ENCODE measurements around the gene MOCOS. TPM values are rescaled to one million over a fixed set of nuclear protein-coding genes. Genes with fewer than 3 reads are reported as not detected.

The MOCOS gene
- total and polyA plus RNA-seq, 2 of the 8 experiments (the other 6 are each of a cell fraction or from before 2014, with no cell fraction given) = 4.7 to 5.8 TPM

DNA sequence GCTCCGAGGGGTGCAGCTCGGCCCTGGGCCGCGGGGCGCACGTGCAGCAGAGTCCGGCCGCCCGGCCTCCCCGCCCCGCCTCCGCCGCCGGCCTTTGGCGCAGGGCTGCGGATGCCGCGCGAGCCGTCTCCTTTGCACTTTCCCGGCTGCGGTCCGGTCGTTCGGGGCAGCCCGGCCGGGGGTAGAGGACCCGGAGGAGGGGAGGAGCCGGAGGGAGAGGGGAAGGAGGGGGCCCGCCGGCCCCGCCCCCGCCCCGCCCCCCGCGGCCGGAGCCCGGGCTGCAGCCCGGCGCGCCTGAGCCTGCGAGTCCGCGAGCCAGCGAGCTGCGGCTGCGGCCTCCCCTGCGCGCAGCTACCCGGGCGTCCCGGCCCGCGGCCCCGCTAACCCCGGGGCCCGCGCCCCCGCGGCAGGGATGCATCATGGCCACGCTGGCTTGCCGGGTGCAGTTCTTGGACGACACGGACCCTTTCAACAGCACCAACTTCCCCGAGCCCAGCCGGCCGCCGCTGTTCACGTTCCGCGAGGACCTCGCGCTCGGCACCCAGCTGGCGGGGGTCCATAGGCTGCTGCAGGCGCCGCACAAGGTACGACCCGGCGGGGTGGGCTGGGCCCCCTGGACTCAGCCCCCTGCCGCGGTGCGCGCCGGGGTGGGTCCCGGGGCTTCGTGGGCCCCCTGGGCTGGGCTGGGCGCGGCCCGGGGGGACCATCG is 110.3 kb downstream of the MOCOS start, which contains the start of gene FHOD3:
Gene FHOD3 (plus strand): TSS at position 297 of the 709 bp plus-strand sequence. CDS start 123 bp downstream, at position 420.
- H3K9ac ChIP-seq (replicated peaks in 1 of 4; ENCODE audit: extremely low read depth in 1 of 4, low read depth in 3 of 4, low read length in 3 of 4) = peak within 1 kb of the TSS; percentile 63 to 84 (median 74)
- H3K23me2 ChIP-seq (ENCODE audit: low read depth, low read length) = peaks cover 12% of the 10 kb centered on the region; the same call in 1 of the 2 replicates
- POLR2A ChIA-PET (ENCODE audit: partially characterized antibody) = interaction anchor here (0.9 to 1.5 kb wide), 3 partner anchors 12 to 115 kb away, joined by 3 to 4 read pairs (median 3); partner anchors contain the start of gene MOCOS
- no peak within 1 kb of the TSS for H2BK120ac ChIP-seq (replicated peaks; ENCODE audit: low read depth, low read length)
- peak within 1 kb of the TSS; percentile 48; the same call in 1 of the 2 replicates for H3K18ac ChIP-seq (ENCODE audit: extremely low read depth, low read length)
- H3K23ac ChIP-seq (ENCODE audit: insufficient read length) = no peak within 1 kb of the TSS
- H3K27me3 ChIP-seq (replicated peaks in 1 of 4; ENCODE audit: control insufficient read depth in 3 of 4, extremely low read depth in 1 of 4, insufficient read depth in 3 of 4, low read length in 3 of 4) = peaks cover 11 to 36% (median 33%) of the 10 kb centered on the region in 4 experiments
- peak within 1 kb of the TSS; percentile 67 to 98 for H3K4me2 ChIP-seq (ENCODE audit: insufficient read depth in 1 of 2, low read depth in 2 of 2, low read length in 2 of 2)
- WGBS, 2 experiments (ENCODE audit: extremely low coverage in 1 of 2, insufficient coverage in 1 of 2, insufficient read length in 1 of 2, insufficient replicate concordance in 2 of 2, low coverage in 1 of 2, low lambda C conversion rate in 2 of 2, missing lambda C conversion rate in 1 of 2) = 0% methylated on average over 33 of the region's 91 CpGs; no CpG with 5 or more reads in 1 of the 2 experiments
- CTCF ChIA-PET (ENCODE audit: partially characterized antibody) = interaction anchor here (0.8 to 1.7 kb wide), 5 partner anchors 12 to 275 kb away, joined by 3 to 5 read pairs (median 3); no protein-coding TSS in a partner anchor
- H2AFZ ChIP-seq (ENCODE audit: low read length) = peak within 1 kb of the TSS; percentile 59; the same call in 1 of the 2 replicates
- no peak within 1 kb of the TSS for H3K14ac ChIP-seq (ENCODE audit: insufficient read length)
- H4K5ac ChIP-seq (ENCODE audit: insufficient read length, low read depth, low read length) = no peak within 1 kb of the TSS
- no peak within 1 kb of the TSS for H2BK15ac ChIP-seq (ENCODE audit: low read length)
- DNase-seq (ENCODE audit: low read depth in 1 of 2, low spot score in 2 of 2) (peak in 1 of 2 experiments; percentile 86), FAIRE-seq (no peak)
- no peak within 1 kb of the TSS for H3K4ac ChIP-seq (replicated peaks; ENCODE audit: insufficient read length, low read depth, low read length)
- H3K9me3 ChIP-seq (ENCODE audit: insufficient read depth in 2 of 2, low read depth in 1 of 2, low read length in 1 of 2) = no peaks in the 10 kb centered on the region
- no peak within 1 kb of the TSS for H2BK20ac ChIP-seq (ENCODE audit: low read length)
- peaks cover 0 to 3% (median 0%) of the 10 kb centered on the region in 4 experiments; a peak in 2 of 7 replicates for H3K4me1 ChIP-seq (replicated peaks in 1 of 4; ENCODE audit: control insufficient read depth in 3 of 4, insufficient read depth in 4 of 4, low read length in 3 of 4)
- H2BK5ac ChIP-seq (ENCODE audit: low read depth, low read length) = no peak within 1 kb of the TSS
- H3K27ac ChIP-seq (ENCODE audit: low read depth, low read length) = no peak within 1 kb of the TSS
- H4K91ac ChIP-seq (replicated peaks; ENCODE audit: insufficient read length, low read length) = no peak within 1 kb of the TSS
- H4K8ac ChIP-seq (ENCODE audit: extremely low read depth, insufficient read depth, low read length) = peak within 1 kb of the TSS; percentile 92; the same call in 1 of the 2 replicates
- no peak within 1 kb of the TSS for H3K56ac ChIP-seq (replicated peaks; ENCODE audit: insufficient read length, low read depth, low read length)
- H2AK5ac ChIP-seq (ENCODE audit: low read depth, low read length) = no peak within 1 kb of the TSS
- H3K79me2 ChIP-seq (ENCODE audit: control insufficient read depth in 1 of 2, insufficient read depth in 2 of 2, low read length in 2 of 2) = peaks cover 0 to 8% of the 10 kb centered on the region in 2 experiments; a peak in 1 of 4 replicates
- H3K36me3 ChIP-seq (ENCODE audit: control insufficient read depth in 2 of 4, insufficient read depth in 4 of 4, low read length in 3 of 4) = no peaks in the 10 kb centered on the region
- peaks cover 4% of the 10 kb centered on the region; the same call in 1 of the 2 replicates for H3K79me1 ChIP-seq (ENCODE audit: low read depth, low read length)
- peaks cover 4% of the 10 kb centered on the region in 2 experiments for H4K20me1 ChIP-seq (replicated peaks in 1 of 2; ENCODE audit: control insufficient read depth in 1 of 2, insufficient read depth in 2 of 2, low read length in 2 of 2)
- H2BK12ac ChIP-seq (ENCODE audit: low read depth, low read length) = 0 out of 2 replicates have a peak within 1 kb of the TSS, but pooled peaks have one; percentile 39
- peak within 1 kb of the TSS; percentile 57 to 97 (median 61) for H3K4me3 ChIP-seq (ENCODE audit: extremely low read depth in 1 of 4, insufficient read depth in 2 of 4, low read depth in 3 of 4, low read length in 4 of 4)
- TF ChIP-seq, protein P1, sequence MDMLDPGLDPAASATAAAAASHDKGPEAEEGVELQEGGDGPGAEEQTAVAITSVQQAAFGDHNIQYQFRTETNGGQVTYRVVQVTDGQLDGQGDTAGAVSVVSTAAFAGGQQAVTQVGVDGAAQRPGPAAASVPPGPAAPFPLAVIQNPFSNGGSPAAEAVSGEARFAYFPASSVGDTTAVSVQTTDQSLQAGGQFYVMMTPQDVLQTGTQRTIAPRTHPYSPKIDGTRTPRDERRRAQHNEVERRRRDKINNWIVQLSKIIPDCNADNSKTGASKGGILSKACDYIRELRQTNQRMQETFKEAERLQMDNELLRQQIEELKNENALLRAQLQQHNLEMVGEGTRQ (IDR thresholded peaks at IDR 0.05; ENCODE audit: low read length) = no peak
- peak; percentile 27 for TF ChIP-seq RNF2 (IDR thresholded peaks at IDR 0.05; ENCODE audit: borderline replicate concordance, low read depth, low read length, missing control alignments, poor library complexity, severe bottlenecking)
- TF ChIP-seq RBBP5 (IDR thresholded peaks at IDR 0.05; ENCODE audit: borderline replicate concordance, low read depth, low read length) = peak; percentile 67; the same call in 1 of the 2 replicates
- TF ChIP-seq SUZ12 (IDR thresholded peaks at IDR 0.05; ENCODE audit: low read length) = 0 out of 2 replicates have a peak, but pooled peaks have one; percentile 11
- TF ChIP-seq TAF1 (IDR thresholded peaks at IDR 0.05; ENCODE audit: low read depth, low read length) = peak; percentile 61
- TF ChIP-seq, protein P2, sequence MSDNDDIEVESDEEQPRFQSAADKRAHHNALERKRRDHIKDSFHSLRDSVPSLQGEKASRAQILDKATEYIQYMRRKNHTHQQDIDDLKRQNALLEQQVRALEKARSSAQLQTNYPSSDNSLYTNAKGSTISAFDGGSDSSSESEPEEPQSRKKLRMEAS (IDR thresholded peaks at IDR 0.05) = peak; percentile 46; the same call in 1 of the 2 replicates
- no peak for TF ChIP-seq RXRA (IDR thresholded peaks at IDR 0.05; ENCODE audit: insufficient read depth, low read depth, low read length)
- no peak for TF ChIP-seq KDM5A (IDR thresholded peaks at IDR 0.05; ENCODE audit: low read length)
- no peak for TF ChIP-seq HDAC6 (IDR thresholded peaks at IDR 0.05; ENCODE audit: low read depth, low read length)

Data from H1 (cell line).